Keratinocyte (primary cell): Measurements from ENCODE around the gene POP7. TPM values are rescaled to one million over a fixed set of nuclear protein-coding genes. Genes with fewer than 3 reads are reported as not detected.

Experiments used
- DNase-seq: peaks from one replicate; pipeline ENCODE4 v3.0.0-alpha.2; 2011; ENCODE audit warnings: low read depth, missing footprints, low spot score
- FAIRE-seq: peaks from 2 replicates; lab custom pipeline; 2011; peaks lifted over from hg19 to GRCh38; lab: Jason Lieb, UNC
- H2AFZ ChIP-seq: 2 replicates; pipeline ENCODE4 v1.6.0; 2012; ENCODE audit warnings: low read length, control low read depth, inconsistent platforms; ENCODE audit not compliant: control insufficient read depth
- H3K27ac ChIP-seq: 2 replicates; pipeline ENCODE4 v1.5.1; 2011; ENCODE audit warnings: low read length; ENCODE audit not compliant: control insufficient read depth, insufficient read depth
- H3K27me3 ChIP-seq: 3 replicates; pipeline ENCODE4 v1.6.0; 2011; ENCODE audit warnings: low read length; ENCODE audit not compliant: control insufficient read depth, insufficient read depth; ENCODE audit errors: extremely low read depth
- H3K36me3 ChIP-seq, 2 experiments: 2 replicates in 1 of 2; 3 replicates in 1 of 2; pipeline ENCODE4 v1.5.1; 2011; ENCODE audit warnings: low read length in 2 of 2, mild to moderate bottlenecking in 1 of 2; ENCODE audit not compliant: control insufficient read depth in 2 of 2, insufficient read depth in 2 of 2; ENCODE audit errors: extremely low read depth in 1 of 2
- H3K4me1 ChIP-seq: 3 replicates; pipeline ENCODE4 v1.5.1; 2011; ENCODE audit warnings: low read length; ENCODE audit not compliant: control insufficient read depth, insufficient read depth; ENCODE audit errors: extremely low read depth
- H3K4me2 ChIP-seq: 3 replicates; pipeline ENCODE4 v1.6.0; 2011; ENCODE audit warnings: low read depth, low read length; ENCODE audit not compliant: control insufficient read depth, insufficient read depth; ENCODE audit errors: extremely low read depth
- H3K4me3 ChIP-seq, 3 experiments: fragments of 200-600 bp in 1 of 3; sonication (generic) in 1 of 3; 2 replicates in 2 of 3; 3 replicates in 1 of 3; pipeline ENCODE4 v1.5.1; 2011 to 2016; ENCODE audit warnings: low read length in 3 of 3, mild to moderate bottlenecking in 3 of 3, control low read depth in 2 of 3, inconsistent platforms in 1 of 3, low read depth in 1 of 3, mixed read lengths in 1 of 3, mixed run types in 1 of 3, moderate library complexity in 1 of 3; ENCODE audit not compliant: control insufficient read depth in 2 of 3, insufficient read depth in 2 of 3; ENCODE audit errors: extremely low read depth in 1 of 3
- H3K79me2 ChIP-seq: 2 replicates; pipeline ENCODE4 v1.6.0; 2012; ENCODE audit warnings: low read length; ENCODE audit not compliant: control insufficient read depth, insufficient read depth
- H3K9ac ChIP-seq: 3 replicates; pipeline ENCODE4 v1.6.0; 2011; ENCODE audit warnings: low read length; ENCODE audit not compliant: control insufficient read depth, insufficient read depth; ENCODE audit errors: extremely low read depth
- H3K9me1 ChIP-seq: 3 replicates; pipeline ENCODE4 v1.6.0; 2011; ENCODE audit warnings: low read length; ENCODE audit not compliant: control insufficient read depth, insufficient read depth; ENCODE audit errors: extremely low read depth
- H3K9me3 ChIP-seq: 2 replicates; pipeline ENCODE4 v1.5.1; 2012; ENCODE audit warnings: low read depth, low read length; ENCODE audit not compliant: control insufficient read depth
- H4K20me1 ChIP-seq: 3 replicates; pipeline ENCODE4 v1.6.0; 2011; ENCODE audit warnings: low read length; ENCODE audit not compliant: control insufficient read depth, insufficient read depth; ENCODE audit errors: extremely low read depth
- EZH2 ChIP-seq: IDR thresholded peaks from one replicate; pipeline ENCODE4 v1.6.1; 2012; ENCODE audit warnings: inconsistent platforms, mild to moderate bottlenecking, low read length, moderate library complexity
- dilution Hi-C: fragments of 300-500 bp; cut with MboI; formaldehyde crosslinking; loops from one replicate; pipeline ENCODE4 v1.7.0; 2020; ENCODE audit warnings: low sequenced_read_pairs; ENCODE audit not compliant: extremely low pct_ligation_motif_present
- polyA plus RNA-seq, 5 experiments: library from polyadenylated mRNA; depleted of rRNA in 3 of 5; stranded (reverse) in 3 of 5; stranded (forward) in 1 of 5; unstranded in 1 of 5; fragments of >200 nt; gene quantifications; 1 replicate in 1 of 5; 2 replicates in 3 of 5; 3 replicates in 1 of 5; pipeline versions ENCODE4 v1.2.1 to v1.2.3, GENCODE V29; 2011 to 2012; ENCODE audit warnings: missing spikeins in 2 of 5, low read depth in 1 of 5, low replicate concordance in 1 of 5
- TF ChIP-seq, protein P1 (sequence below), 3 experiments: IDR thresholded peaks in 1 of 3; conservative IDR thresholded peaks in 1 of 3; optimal IDR thresholded peaks in 1 of 3; 2 replicates in 2 of 3; 3 replicates in 1 of 3; pipeline versions ENCODE3 to v1.5.1; 2011; ENCODE audit warnings: low read length in 3 of 3, mild to moderate bottlenecking in 3 of 3, moderate library complexity in 2 of 3, control low read depth in 1 of 3, inconsistent platforms in 1 of 3; ENCODE audit not compliant: insufficient read depth in 2 of 3; ENCODE audit errors: extremely low read depth in 1 of 3

The POP7 gene
- polyA plus RNA-seq, 1 donor (not counting 4 experiments of a cell fraction or from before 2014, with no cell fraction given) = 37.8 TPM

GRCh38 chr7:100735730-100736129, 29.8 kb downstream of the POP7 start:
- no peaks in the 10 kb centered on the region for H4K20me1 ChIP-seq
- DNase-seq (no peak), FAIRE-seq (no peak)
- H3K9me3 ChIP-seq = no peaks in the 10 kb centered on the region
- TF ChIP-seq, protein P1, sequence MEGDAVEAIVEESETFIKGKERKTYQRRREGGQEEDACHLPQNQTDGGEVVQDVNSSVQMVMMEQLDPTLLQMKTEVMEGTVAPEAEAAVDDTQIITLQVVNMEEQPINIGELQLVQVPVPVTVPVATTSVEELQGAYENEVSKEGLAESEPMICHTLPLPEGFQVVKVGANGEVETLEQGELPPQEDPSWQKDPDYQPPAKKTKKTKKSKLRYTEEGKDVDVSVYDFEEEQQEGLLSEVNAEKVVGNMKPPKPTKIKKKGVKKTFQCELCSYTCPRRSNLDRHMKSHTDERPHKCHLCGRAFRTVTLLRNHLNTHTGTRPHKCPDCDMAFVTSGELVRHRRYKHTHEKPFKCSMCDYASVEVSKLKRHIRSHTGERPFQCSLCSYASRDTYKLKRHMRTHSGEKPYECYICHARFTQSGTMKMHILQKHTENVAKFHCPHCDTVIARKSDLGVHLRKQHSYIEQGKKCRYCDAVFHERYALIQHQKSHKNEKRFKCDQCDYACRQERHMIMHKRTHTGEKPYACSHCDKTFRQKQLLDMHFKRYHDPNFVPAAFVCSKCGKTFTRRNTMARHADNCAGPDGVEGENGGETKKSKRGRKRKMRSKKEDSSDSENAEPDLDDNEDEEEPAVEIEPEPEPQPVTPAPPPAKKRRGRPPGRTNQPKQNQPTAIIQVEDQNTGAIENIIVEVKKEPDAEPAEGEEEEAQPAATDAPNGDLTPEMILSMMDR (optimal IDR thresholded peaks at IDR 0.05 in 1 of 3, IDR thresholded peaks at IDR 0.05 in 1 of 3, conservative IDR thresholded peaks at IDR 0.05 in 1 of 3; ENCODE audit: extremely low read depth in 1 of 3, insufficient read depth in 2 of 3, low read length in 3 of 3) = no peak
- no peak for TF ChIP-seq EZH2
- H3K79me2 ChIP-seq = no peaks in the 10 kb centered on the region
- no peak overlapping the region for H3K4me2 ChIP-seq
- H3K27ac ChIP-seq = no peak overlapping the region
- H3K27me3 ChIP-seq = no peaks in the 10 kb centered on the region
- dilution Hi-C loops = no loop called here
- H3K4me3 ChIP-seq = no peak overlapping the region
- H3K36me3 ChIP-seq = no peaks in the 10 kb centered on the region
- H3K9me1 ChIP-seq = no peaks in the 10 kb centered on the region
- no peaks in the 10 kb centered on the region for H3K4me1 ChIP-seq
- no peak overlapping the region for H3K9ac ChIP-seq
- no peak overlapping the region for H2AFZ ChIP-seq

DNA sequence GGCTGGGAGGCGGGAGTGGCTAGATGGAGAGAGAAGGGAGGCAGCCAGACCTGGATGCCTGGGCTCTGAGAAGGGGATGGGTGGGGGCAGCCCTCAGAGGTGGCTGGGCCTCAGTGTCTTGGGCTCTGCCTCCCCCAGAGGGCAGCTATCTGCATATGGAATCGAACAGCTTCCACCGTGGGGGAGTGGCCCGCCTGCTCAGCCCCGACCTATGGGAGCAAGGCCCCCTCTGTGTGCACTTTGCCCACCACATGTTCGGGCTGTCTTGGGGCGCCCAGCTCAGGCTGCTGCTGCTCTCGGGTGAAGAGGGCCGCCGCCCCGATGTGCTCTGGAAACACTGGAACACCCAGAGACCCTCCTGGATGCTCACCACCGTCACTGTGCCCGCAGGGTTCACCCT, 30.8 kb downstream of the POP7 start:
- Histone ChIP-seq H3K9me1 (no peaks in the 10 kb centered on the region), H3K4me3 (no peak overlapping the region), H2AFZ (no peak overlapping the region), H4K20me1 (no peaks in the 10 kb centered on the region), H3K9ac (no peak overlapping the region), H3K4me1 (no peaks in the 10 kb centered on the region), H3K27ac (no peak overlapping the region), H3K79me2 (no peaks in the 10 kb centered on the region), H3K27me3 (no peaks in the 10 kb centered on the region), H3K36me3 (no peaks in the 10 kb centered on the region), H3K9me3 (no peaks in the 10 kb centered on the region), H3K4me2 (no peak overlapping the region)
- TF ChIP-seq, protein P1 (optimal IDR thresholded peaks at IDR 0.05 in 1 of 3, IDR thresholded peaks at IDR 0.05 in 1 of 3, conservative IDR thresholded peaks at IDR 0.05 in 1 of 3; ENCODE audit: extremely low read depth in 1 of 3, insufficient read depth in 2 of 3, low read length in 3 of 3) = no peak
- no peak for TF ChIP-seq EZH2
- no peak for FAIRE-seq
- no peak for DNase-seq
- dilution Hi-C loops = no loop called here
